HG03521 (cell line): ENCODE data around the gene GPR82.
"Not testable (repeated sequence)": the region's sequence is repeated elsewhere in the genome, so short reads cannot be mapped to it uniquely, and the experiment has no call there.

Source experiments
- ATAC-seq: cut with Tn5 transposase; IDR thresholded peaks from one replicate; pipeline ENCODE4 v1.9.1; 2021; ENCODE audit warnings: mild to moderate bottlenecking, moderate library complexity; ENCODE audit not compliant: unreplicated experiment

The GPR82 gene

GRCh38 chrX:41723826-41724225 is at the start of gene GPR82:
TSS of gene GPR82 (plus strand) at chrX:41724181. CDS start at chrX:41727027, 2,846 bp downstream.
- no peak for ATAC-seq

GRCh38 chrX:41676361-41676760 is 47.6 kb upstream of the GPR82 start:
- ATAC-seq, result not testable (repeated sequence)

GRCh38 chrX:41677183-41678060 is 46.6 kb upstream of the GPR82 start:
- ATAC-seq, result no peak

DNA sequence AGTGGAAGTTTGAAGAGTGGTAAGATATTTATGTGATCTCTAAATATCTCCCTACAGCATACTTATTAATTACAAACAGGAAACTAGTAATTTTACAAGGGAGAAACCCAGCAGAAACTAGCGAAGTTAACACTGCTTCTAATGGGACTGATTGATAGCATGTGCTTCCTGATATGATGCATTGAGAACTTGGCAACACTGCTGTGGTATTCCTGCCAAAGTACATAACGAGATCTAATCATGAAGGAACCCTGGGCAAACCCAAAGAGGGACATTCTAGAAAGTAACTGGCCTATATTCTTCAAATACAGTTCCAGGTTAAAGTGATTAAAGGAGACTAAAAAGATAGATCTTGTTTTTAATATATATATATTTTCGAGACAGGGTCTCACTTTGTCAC is 39.8 kb upstream of the GPR82 start:
- no peak for ATAC-seq

DNA sequence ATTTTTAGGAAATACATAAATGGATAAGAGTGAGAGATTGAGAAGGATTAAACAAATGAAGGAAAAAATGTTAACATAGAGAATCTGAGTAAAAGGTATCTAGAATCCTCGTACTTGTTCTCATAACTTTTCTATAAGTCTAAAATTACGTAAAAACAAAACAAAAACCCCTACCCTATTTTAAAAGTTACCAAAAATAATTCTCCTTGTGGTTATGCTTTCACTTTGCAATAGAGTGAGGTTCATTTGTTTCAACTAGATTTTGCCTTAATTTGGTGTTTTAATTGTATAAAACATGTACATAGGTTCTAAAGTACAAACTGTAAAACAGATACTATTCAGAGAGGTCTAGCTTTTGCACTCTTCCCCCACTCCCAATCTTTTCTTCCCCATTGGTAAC is 39.0 kb upstream of the GPR82 start:
- ATAC-seq, result no peak

DNA sequence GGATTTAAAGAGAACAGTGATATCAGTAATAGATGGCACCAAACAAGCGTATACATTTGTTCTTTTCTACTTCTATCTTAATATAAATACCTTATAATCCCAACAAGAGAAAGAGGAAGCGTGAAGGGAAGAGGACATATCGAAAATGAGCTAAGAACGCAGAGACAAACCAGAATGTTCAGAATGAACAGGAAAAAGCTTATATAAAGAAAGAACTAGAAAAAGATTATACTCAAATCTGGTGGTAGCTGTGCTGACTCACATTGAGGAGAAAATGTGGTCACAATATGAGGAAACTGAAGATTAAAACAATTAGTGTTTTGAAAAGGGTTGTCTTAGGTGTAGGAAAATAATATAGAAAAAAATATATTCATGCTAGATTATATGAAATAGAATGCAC is 37.2 kb upstream of the GPR82 start:
- ATAC-seq, result no peak

DNA sequence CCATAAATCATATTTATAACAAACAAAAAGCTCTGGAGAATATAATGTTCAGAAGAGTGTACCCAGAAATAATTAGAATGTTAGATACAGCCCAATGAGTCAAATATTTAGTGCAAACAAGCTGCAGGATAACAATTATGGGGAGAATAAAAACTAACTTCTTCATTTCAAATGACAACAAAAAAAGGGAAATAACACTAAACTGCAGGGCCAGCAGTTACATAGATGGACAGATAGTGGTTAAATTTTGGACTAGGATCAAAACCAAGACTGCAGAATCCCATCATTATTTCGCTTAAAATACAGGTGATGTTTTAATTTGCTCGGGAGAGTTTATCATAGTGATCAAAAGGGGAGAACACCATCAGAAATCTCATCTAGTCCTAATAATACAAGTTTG is 35.8 kb upstream of the GPR82 start:
- no peak for ATAC-seq

GRCh38 chrX:41688835-41689234 is 35.1 kb upstream of the GPR82 start, which contains the start of gene GPR34:
TSS of gene GPR34 (plus strand) at chrX:41688973. CDS start at chrX:41695634, 6,661 bp downstream.
- no peak for ATAC-seq

- ATAC-seq, result no peak
Measured at GRCh38 chrX:41689711-41690110, 34.3 kb upstream of the GPR82 start.

- ATAC-seq, result no peak
Measured at GRCh38 chrX:41692162-41692749, 31.7 kb upstream of the GPR82 start.

GRCh38 chrX:41693024-41693423 is 31.0 kb upstream of the GPR82 start:
- ATAC-seq, result no peak

GRCh38 chrX:41695426-41695825 is 28.6 kb upstream of the GPR82 start:
- no peak for ATAC-seq

DNA sequence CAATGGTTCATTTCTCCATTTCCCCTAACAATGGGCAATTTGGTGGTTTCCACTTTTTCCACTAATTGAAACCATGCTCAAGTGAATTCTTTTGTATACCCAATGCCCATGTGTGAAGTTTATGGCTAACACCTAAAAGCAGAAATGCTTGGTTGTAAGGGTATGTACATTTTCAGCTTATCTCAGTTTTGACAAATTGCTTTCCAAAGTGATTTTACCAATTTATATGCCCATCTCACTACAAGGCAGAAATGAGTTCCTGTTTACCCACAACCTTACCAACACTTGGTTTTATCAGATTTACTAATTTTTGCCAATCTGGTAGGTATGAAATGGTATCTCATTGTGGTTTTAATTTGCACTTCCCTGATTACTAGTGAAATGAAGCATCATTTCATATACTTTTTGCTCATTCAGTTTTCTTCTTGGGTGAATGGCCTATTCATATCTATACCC is 20.4 kb upstream of the GPR82 start:
- no peak for ATAC-seq

GRCh38 chrX:41705042-41705441 is 18.9 kb upstream of the GPR82 start:
- no peak for ATAC-seq

DNA sequence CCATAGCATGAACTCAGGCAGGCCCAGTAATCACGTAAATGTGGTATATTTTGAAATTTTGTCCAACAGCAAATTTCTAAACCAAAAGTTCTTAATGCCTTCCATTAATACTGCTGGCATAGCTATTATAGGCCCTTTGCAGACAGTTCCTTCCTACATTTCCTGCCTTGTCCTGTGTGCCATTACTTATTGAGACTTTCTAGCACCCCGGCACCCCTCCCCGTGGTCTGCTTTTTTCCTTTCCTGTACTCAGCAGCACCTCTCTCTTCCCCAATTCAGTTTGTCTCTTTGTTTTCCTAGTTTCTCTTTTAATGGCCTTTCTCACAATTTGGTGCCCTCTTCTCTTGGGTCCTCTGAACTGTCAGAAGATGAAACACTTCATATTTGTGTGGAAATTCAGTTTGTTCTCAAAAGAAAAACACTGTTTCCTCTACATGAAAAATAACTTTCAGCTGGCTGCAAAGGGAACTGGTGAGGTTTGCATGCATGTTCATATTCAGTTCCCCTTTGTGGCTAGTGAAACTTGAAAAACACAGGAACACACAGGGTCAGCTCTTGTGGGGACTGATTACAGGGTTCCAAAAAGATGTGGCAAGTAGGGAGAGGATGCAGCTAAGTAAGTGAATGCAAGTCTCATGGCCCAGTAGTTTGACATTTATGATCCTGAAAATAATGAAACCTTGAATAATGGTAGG is 18.2 kb upstream of the GPR82 start:
- ATAC-seq, result peak; percentile 91

- no peak for ATAC-seq
Measured at GRCh38 chrX:41707218-41707617, 16.8 kb upstream of the GPR82 start.

- no peak for ATAC-seq
Measured at GRCh38 chrX:41708486-41708885, 15.5 kb upstream of the GPR82 start.

GRCh38 chrX:41711021-41711667 is 12.8 kb upstream of the GPR82 start:
- ATAC-seq, result no peak

- no peak for ATAC-seq
Measured at GRCh38 chrX:41716222-41716621, 7.8 kb upstream of the GPR82 start.

DNA sequence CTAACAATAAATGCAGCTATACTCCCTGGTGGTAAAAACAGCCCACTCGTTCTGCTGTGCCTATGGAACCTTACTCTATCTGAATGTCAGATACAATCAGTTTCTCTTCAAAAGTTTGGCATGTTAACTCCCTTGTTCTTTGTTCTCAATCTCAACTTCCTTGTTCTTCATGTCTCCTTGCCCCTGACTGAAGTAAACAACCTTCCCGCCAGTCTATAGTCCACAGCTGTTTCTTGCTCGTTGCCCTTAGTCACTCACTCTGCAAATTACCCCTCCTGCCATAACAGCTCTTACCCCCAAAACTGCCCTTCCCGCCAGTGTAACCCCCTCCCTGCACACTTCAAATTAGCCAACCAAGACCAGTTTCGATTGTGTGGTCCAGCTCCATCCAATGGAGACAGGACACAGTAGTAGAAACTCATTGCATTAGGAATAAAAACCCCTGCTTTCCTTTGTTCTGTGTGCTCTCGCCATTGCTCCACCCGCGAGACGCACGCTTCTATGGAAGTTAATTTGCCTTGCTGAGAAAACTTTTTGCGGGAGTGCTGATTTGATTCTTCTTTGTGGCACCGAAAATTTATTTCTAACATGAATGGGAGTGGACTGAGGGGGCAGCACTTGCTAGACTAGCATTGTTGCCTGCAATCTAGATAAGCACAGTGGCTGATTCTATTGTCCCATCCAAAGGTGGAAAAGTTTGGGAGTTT is 7.1 kb upstream of the GPR82 start:
- no peak for ATAC-seq
